Posterior vena cava (tissue), 2 donors: Measurements from ENCODE around the gene WSCD2. TPM values are rescaled to one million over a fixed set of nuclear protein-coding genes. Genes with fewer than 3 reads are reported as not detected.

Experiments used
- DNase-seq: peaks from one replicate; pipeline ENCODE4 v3.0.0-alpha.2; 2020; ENCODE audit warnings: low spot score
- intact Hi-C, 2 donors: fragments of 100-400 bp; cut with DNase I; formaldehyde crosslinking; loops; one replicate each; pipeline versions ENCODE4 v1.14.1 to v1.14.2; 2022 to 2023
- total RNA-seq, 2 donors: library from RNA; stranded (reverse); fragmentation: NEBNext Ultra II Directional; extraction: Animal tissue kit (Norgen Biotek cat#: 25700); gene quantifications; one replicate each; pipeline ENCODE4 v1.2.1, GENCODE V29; 2021
- donor health status: DM: yes; HTN: yes; CAD: no.
- donor health status: DM: yes; HTN: yes; CAD: no.

Gene WSCD2
- total RNA-seq, 2 donors from 2014 or later, result 9.3 to 17.8 TPM

DNA sequence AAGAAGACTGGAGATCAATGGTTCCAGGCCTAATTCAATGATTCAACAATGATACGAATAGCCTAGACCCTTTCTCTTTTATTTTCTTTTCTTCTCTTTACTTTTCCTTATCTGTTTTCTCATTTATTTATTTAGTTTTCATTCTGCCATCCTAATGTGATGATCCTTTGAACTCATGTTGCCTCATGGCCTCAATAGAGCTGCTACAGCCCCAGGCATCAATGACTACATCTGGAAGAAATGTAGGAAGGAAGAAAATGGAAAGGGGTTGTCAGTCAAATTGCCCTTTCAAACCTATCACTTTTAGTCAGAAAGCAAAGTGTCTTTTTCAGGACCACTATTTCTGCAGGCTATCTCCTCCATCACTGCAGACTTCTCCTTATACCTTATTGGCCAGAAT, 140.1 kb downstream of the WSCD2 start:
- intact Hi-C loops, result no loop called here
- no peak for DNase-seq

DNA sequence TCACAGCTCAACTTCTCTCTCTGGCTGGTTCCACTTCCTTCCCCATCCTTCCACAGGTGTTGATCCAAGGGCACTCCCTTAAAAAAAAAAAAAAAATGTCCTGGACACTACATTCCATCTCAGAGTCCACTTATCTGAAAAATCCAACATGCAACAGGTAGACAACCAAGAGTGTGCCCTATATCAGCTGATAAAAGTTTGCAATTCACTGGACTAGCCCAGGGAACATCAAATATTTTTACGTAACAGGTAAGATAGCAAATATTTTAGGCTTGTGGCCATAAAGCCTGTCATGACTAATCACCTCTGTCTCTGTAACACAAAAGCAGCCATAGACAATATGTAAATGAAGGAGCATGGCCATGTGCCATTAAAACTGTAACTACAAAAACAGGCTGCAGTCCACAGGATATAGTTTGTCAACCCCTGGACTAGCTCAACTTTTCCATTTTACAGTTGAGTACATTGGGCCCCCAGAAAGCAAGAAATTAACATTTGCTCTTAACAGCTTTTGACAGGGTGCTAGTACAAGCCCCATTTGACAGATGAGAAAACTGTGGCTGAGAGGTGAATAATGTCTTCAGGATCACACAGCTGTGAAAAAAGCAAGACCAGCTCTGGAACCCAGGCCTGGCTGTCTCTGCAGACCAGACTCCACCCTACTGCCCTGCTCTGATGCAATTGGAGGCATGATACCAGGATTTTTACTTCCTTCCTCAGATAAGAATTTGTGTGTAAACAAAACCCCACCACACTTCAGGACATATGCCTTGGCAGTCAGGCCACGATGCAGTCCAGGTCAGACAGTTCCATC, 141.2 kb downstream of the WSCD2 start:
- DNase-seq, result no peak
- intact Hi-C loops, result no loop called here

DNA sequence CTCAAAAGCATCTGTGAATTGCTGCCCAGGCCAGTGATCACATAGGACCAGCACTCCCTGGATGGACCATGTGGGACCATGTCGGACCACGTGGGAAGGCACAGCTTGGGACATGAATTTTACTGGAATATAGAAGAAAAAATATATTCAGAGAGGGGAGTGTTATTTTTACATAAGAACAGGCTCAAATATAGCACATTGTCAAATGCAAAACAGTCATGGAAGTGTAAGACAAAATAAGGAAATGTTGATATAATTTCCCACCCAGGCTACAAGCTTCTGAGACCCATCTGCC, 141.7 kb downstream of the WSCD2 start:
- DNase-seq, result no peak
- intact Hi-C loops, result loop anchor here in 1 of 2 donors (1.0 kb wide), 1 partner anchor 17 kb away; no protein-coding TSS in a partner anchor

DNA sequence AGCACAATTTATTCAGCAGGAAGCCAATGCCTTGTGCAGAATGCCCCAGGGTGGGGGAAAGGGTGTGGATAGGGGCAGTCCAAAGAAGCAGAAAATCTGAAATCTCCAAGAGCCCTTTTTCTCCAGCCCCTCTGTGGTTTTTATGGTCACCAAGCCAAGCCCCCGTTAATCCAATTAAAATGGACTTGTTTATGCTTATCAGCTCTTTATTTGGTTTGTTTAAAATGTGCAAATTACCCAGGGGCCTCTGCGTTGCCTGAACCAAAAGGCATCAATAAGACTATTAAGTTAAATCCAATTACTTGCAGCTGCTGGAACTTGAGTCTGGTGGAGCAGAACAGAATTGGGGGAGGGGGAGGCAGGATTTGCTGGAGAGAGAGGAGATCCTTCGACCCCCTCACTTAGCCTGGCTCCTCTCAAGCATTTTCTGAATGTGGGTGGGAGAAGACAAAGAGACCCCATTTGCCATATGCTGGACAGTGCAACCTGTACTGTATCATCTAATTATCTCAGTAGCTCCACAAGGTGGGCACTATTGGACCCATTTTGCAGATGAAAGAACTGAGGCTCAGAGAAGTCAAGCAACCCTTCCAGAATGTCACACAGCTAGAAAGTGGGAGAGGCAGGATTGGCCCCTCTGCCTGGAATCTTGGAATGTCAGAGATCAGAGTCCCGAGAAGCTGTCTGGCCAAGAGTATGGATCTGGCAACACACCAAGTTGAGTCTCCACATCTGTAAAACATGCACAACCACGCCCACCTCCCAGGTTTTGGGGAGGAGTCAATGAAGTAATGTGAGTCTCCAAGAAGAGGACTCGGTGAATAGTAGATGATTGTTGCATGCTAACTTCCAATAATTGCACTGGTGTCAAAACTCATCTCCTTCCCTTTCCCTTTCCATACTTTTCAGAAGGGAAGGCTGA, 143.1 kb downstream of the WSCD2 start:
- DNase-seq, result no peak
- intact Hi-C loops, result loop anchor here in 1 of 2 donors (1.0 kb wide), 1 partner anchor 15 kb away; no protein-coding TSS in a partner anchor

- no peak for DNase-seq
- intact Hi-C loops, result no loop called here
Measured at GRCh38 chr12:108273217-108273616, 144.1 kb downstream of the WSCD2 start.

GRCh38 chr12:108277613-108278012, 148.5 kb downstream of the WSCD2 start:
- intact Hi-C loops, result no loop called here
- no peak for DNase-seq

DNA sequence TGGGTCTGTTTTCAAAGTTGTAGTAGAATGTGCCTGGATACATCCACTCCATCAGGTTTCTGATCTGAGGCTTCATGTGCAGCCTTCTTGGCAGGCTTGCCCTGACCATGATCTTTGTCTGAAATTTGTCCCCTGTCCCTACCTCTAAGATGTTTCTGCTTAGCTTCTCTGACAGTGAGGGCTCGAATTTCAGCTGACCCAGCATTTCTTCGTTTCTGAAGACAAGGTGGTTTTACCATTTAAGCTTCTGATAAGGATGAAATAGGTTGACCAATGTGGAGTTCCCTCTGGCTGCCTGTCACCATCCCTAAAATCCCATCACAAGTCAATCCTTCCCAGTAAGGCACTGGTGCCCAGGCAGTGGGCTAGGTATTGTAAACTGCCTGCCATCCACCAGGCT, 153.1 kb downstream of the WSCD2 start:
- DNase-seq, result no peak
- intact Hi-C loops, result no loop called here

DNA sequence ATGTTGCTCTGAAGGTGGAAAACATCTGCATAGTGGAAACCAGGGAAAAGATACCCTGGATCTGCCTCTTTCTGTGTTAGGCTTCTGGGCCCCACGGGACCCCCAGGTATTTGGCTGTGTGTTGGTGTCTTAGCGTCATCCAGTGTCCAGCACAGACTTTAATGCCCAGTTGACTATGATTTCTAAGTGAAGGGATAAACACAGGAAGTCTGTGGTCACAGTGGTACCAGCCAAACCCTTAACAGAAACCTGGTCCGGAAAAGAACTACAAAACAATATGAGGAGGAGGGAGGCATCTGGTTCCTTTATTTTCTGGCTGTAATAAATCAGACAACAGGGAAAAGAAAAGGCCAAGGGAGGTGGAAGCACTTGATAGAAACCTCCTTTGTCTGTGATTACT, 153.6 kb downstream of the WSCD2 start:
- intact Hi-C loops, result no loop called here
- no peak for DNase-seq

DNA sequence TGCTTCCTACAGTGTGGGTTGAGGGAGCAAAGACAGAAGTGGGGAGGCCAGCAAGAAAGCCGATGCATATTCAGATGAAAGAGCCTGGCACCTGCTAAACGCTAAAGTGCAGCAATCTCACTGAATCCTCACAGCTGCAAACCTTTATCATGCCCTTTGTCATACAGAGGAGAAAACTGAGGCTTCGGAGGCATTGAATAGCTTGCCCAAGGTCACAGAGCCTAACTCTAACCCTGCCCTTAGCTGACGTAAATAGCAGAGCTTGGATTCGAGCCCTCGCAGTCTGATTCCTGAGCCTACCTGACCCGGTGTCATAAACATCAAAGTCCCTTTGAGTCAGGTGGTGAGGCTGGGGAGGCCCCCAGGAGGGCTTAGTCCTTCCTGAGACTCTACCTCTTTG, 155.1 kb downstream of the WSCD2 start:
- intact Hi-C loops, result no loop called here
- no peak for DNase-seq

DNA sequence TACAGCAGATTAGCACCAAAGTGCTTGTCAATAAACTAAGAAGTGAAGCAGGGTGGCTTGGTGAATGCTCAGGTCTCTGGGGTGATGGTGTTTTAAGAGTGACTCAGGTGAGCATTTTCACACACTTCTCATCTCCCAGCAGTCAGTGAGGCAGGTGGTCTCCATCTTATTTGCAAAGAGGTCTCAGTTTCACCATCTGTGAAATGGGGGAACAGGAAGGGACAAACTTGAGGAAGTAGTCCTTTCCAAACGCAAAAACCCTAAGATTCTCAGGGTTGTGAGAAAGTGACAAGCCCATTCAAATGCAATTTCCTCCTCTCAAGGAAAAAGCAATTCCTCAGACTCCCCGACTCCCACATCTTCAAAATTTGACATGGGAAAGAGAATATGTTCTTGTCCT, 155.9 kb downstream of the WSCD2 start:
- no peak for DNase-seq

DNA sequence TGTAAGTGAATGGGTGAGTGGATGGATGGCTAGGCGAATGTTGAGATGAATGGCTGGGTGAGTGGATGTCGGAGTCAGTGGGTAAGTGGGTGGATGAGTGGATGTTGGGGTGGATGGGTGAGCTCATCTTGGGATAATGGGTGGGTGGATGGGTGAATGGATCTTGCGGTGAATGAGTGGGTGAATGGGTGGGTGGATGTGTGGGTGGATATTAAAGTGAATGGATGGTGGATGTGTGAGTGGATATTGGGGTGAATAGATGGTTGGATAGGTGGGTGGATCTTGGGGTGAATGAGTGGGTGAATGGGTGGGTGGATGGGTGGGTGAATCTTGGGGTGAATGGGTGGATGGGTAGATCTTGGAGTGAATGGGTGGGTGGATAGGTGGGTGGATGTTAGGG, 158.1 kb downstream of the WSCD2 start:
- intact Hi-C loops, result loop anchor here in 1 of 2 donors (1.0 kb wide), 1 partner anchor 16 kb away; no protein-coding TSS in a partner anchor
- DNase-seq, result peak; percentile 35

More for the DNA sequence above, 155.9 kb downstream of the WSCD2 start:
- intact Hi-C loops, result no loop called here

DNA sequence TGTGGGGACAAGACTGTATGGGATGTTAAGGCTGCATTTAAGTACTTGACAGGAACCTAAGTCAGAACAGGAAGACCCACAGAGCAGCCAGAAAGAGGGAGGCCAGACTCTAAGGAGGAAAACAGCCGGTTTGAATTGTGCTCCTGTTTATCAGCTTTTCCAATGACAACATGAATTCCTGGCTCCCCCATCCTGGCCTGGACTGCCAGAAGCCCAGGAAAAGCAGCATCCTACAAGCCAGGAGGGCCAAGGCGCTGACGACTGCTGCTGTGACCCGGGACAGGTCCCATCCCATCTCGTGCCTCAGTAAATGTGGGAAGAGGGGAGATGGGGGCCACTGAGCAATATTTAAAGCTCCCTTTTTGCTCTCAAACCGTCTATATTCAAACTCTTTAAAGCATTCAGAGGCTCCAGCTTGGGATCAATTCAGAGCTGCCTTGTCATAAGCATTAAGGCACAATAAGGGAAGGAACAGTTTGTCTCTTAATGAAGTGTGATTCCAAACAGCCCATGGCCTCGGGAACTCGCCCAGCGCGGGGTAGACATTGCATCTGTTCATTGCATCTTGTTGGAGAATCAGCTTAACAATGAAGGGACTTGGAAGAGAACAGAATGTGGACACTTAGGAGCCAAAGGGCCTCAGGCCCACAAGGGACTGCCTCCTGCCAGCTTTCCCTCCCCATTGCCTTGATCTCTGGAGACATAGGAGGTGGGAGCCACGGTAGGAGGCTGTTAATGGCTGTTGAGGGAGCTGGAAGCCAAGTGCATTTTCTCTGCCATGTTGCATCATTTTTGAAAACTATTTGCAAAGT, 160.5 kb downstream of the WSCD2 start:
- DNase-seq, result peak; percentile 82

GRCh38 chr12:108295641-108296040, 166.6 kb downstream of the WSCD2 start:
- DNase-seq, result peak; percentile 75
- intact Hi-C loops, result loop anchor here in 1 of 2 donors (10.0 kb wide), 1 partner anchor 159 kb away; no protein-coding TSS in a partner anchor

More for the DNA sequence above, 160.5 kb downstream of the WSCD2 start:
- intact Hi-C loops, result loop anchor here in 1 of 2 donors (10.0 kb wide), 1 partner anchor 165 kb away; no protein-coding TSS in a partner anchor

GRCh38 chr12:108296945-108297344, 167.9 kb downstream of the WSCD2 start:
- intact Hi-C loops, result loop anchor here in 1 of 2 donors (10.0 kb wide), 1 partner anchor 158 kb away; no protein-coding TSS in a partner anchor
- no peak for DNase-seq

- no peak for DNase-seq
- intact Hi-C loops, result loop anchor here in 1 of 2 donors (10.0 kb wide), 1 partner anchor 157 kb away; no protein-coding TSS in a partner anchor
Measured at GRCh38 chr12:108297424-108297823, 168.3 kb downstream of the WSCD2 start.

DNA sequence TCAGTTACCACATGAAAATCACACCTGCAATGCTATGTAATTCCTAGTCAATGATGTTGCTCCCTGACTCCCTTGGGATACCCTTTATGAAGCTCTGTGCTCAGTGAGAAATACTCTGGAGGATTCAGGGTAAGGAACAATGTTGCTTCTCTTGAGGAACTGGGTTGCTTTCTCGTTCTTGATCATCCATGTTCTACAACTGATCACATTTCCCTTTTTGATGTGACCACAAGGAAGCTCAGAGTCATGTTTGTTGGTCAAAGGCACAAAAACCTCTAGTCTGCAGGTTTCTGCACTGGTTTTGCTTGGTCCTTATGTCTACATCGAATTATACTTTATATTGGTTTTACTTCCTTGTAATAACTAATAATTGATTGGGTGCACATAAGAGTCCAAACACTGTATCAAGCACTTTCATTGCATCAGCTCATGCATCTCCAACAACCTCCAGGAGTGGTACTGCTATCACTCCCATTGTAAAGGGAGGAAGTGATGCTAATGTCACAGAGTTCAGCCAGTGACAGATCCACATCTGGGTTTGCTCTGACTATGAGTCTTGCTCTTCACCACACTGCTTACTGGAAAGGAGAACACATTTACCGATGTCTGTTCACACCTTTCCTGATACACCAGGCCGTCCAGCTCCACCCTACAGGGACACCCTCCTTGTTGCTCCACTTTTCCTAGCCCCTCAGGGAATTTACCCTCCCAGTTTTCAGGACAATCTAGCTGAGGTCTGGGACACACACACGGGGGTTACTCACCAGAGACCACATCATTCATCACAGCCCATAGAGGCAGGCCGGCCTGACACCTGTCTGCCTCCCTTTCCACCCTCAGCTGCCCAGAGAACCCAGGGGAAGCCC, 169.0 kb downstream of the WSCD2 start:
- intact Hi-C loops, result loop anchor here in 1 of 2 donors (10.0 kb wide), 1 partner anchor 157 kb away; no protein-coding TSS in a partner anchor
- no peak for DNase-seq

- peak; percentile 72 for DNase-seq
Measured at GRCh38 chr12:108298761-108299275, 169.7 kb downstream of the WSCD2 start.

GRCh38 chr12:108299516-108299915, 170.4 kb downstream of the WSCD2 start:
- DNase-seq, result no peak
- intact Hi-C loops, result loop anchor here in 1 of 2 donors (10.0 kb wide), 1 partner anchor 155 kb away; no protein-coding TSS in a partner anchor

More at GRCh38 chr12:108298761-108299275, 169.7 kb downstream of the WSCD2 start:
- intact Hi-C loops, result loop anchor here in 1 of 2 donors (10.0 kb wide), 1 partner anchor 156 kb away; no protein-coding TSS in a partner anchor
